GM12874 (cell line): Measurements from ENCODE around the gene RTN4RL1.

Experiments
- TF ChIP-seq, protein P1 (sequence below): IDR thresholded peaks from 2 replicates; pipeline ENCODE4 v1.5.1; 2011; ENCODE audit warnings: low read depth, mild to moderate bottlenecking, control low read depth, low read length, moderate library complexity; ENCODE audit not compliant: insufficient read depth

The RTN4RL1 gene, protein sequence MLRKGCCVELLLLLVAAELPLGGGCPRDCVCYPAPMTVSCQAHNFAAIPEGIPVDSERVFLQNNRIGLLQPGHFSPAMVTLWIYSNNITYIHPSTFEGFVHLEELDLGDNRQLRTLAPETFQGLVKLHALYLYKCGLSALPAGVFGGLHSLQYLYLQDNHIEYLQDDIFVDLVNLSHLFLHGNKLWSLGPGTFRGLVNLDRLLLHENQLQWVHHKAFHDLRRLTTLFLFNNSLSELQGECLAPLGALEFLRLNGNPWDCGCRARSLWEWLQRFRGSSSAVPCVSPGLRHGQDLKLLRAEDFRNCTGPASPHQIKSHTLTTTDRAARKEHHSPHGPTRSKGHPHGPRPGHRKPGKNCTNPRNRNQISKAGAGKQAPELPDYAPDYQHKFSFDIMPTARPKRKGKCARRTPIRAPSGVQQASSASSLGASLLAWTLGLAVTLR

DNA sequence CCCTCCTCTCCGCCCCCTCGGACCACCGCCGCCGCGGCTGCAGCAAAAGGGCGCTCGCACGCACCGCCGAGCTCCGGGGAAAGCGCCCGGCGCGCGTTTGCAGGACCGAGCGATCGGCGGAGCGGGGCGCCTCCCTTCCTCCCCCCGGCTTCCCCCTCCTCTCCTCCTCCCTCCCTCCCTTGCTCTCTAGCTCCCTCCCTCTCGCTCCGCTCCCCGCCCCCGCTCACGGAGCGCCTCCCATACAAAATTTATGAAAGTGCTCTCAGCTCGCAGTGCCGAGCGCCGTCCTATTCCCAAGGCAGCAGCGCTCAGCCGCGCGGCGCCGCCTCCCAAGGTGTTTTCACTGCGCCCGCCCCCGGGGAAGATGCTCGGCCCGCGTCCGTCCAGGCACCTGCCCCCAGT, at the start of gene RTN4RL1:
RTN4RL1 (minus strand) TSS at position 115 of the 402 bp plus-strand sequence. CDS start 469 bp downstream, outside the sequence.
- TF ChIP-seq, protein P1, sequence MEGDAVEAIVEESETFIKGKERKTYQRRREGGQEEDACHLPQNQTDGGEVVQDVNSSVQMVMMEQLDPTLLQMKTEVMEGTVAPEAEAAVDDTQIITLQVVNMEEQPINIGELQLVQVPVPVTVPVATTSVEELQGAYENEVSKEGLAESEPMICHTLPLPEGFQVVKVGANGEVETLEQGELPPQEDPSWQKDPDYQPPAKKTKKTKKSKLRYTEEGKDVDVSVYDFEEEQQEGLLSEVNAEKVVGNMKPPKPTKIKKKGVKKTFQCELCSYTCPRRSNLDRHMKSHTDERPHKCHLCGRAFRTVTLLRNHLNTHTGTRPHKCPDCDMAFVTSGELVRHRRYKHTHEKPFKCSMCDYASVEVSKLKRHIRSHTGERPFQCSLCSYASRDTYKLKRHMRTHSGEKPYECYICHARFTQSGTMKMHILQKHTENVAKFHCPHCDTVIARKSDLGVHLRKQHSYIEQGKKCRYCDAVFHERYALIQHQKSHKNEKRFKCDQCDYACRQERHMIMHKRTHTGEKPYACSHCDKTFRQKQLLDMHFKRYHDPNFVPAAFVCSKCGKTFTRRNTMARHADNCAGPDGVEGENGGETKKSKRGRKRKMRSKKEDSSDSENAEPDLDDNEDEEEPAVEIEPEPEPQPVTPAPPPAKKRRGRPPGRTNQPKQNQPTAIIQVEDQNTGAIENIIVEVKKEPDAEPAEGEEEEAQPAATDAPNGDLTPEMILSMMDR: no peak

DNA sequence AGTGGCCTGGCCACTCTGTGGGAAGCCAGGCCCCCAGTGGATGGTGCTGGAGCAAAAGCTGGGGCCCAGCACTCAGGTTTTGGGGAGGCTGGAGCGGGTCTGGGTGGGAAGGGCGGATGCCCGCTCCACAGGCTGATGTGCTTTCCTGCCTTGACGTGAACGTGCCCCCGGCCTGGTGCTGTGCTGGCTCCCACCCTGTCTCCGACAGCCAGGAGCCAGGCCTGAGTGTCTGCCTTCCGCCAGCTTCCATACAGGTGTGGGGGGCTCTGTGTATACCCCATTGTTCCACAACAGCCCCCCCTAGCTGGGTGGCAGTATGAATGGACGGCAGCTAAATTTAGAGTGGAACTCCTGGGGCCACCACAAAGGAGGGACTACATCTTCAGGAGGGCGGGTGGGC, 49.8 kb upstream of the RTN4RL1 start:
- TF ChIP-seq, protein P1: no peak

DNA sequence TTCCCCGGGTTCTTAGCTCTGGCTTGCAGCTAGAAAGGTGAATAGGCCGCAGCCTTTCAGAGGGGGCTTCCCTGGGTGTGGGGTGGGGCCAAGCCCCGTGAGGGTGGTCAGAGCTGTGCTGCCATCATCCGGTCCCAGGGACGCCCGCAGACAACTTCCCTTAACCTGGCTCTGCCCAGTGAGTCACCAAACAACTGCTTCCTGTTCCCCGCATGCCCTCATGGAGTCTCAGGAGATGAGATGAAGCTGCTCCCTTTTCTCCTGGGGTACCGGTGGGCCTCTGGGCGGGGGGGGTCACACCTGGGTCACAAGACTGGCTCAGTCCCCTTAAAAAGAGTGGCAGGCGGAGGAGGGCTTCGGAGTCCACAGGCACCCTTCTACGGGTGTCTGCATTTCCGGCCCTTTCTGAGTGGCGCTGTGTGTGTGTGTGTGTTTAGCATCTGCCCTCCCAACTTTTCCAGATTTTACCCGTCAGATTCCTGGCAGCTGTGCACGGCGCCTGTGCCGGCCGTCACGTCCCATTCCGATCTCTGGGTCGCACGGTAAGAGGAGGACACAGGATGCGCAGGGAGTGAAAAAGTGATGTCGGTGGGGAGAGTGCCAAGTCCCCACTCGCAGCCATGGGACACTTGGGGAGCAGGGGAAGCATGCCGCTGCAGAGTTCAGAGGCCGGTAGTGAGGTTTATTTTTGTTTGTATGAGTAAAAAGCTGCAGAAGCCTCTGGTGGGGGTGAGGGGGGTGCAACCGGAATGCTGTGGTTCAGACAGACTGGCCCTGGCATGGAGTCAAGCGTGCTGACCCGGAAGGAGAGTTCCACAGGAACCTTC, 46.5 kb upstream of the RTN4RL1 start:
- TF ChIP-seq, protein P1: no peak

DNA sequence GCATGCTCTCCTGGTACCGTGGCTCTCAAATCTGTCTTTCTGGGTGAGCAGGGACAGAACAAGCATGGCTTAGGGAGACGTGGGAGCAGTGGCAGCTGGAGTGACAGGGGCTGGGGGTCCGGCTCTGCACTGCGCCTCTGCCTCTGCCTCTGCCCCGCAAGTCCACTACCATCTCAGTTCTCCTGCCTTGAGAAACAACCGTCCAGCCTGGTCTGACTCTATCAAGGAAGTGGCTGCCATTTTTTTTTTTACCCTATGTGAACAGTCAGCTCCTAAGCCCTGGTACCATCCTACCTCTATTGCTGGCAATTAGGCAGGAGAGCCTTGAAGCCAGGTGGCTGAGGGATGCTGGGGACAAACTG, 45.9 kb upstream of the RTN4RL1 start:
- TF ChIP-seq, protein P1: no peak

DNA sequence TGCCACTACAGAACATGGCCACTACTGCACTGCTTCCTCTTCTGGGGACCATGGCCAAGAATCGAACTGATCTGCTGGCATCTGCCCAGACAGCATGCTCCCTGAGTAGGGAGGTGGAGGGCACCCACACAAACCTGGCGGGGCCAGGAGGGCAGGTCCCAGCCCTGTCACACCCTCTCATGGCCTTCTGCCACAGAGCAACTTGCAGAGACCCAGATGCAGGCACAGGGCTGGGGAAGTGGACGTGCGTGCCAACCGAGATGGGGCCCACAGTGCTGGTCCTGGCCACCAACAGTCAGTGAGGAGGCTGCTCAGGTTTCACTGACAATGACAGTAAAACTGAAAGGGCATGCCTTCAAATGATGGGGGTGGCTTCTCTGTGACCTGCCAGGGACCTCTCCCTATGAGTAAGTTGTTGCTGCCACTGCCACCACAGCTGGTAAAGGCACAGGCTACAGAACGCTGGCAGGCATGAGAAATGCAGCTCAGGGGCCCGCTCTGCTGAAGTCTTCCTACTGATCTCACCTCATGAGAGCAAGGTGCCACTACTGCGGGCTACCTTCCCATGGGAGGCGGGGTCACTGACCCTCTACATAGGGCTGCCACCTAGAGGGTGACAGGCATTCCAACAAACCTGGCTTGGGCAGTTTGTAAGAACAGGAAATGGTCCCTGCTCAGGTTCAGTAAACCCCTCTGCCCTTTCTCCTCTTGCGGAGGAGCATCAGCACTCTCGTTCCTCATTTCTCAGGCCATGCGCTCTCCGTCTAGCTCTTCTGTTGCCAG, 45.3 kb upstream of the RTN4RL1 start:
- TF ChIP-seq, protein P1: peak; percentile 23; the same call in 1 of the 2 replicates

DNA sequence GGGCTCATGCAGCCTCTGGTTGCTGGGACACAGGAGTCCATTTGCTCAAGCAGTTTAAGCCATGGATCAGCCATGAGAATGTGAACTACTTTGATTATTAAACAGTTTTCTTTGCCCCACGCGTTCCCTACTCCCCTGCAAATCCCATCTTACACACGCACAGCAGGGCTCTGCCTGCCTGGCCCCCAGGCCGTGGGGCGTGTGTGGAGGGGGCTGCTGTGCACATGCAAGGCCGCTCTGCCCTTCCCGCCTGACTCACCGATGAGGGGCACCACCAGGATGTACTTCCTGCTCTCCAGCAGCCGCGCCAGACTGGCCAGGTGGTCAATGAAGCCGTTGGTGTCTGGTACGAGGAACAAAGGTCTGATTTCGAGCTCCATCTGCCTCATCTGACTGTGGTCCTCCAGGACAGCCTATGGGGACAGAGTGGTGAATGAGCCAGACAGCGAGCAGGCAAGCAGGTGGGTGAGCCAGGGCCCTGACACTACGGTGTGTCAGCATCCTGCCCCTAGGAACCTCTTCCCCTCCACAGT, 43.5 kb upstream of the RTN4RL1 start:
- TF ChIP-seq, protein P1: no peak

DNA sequence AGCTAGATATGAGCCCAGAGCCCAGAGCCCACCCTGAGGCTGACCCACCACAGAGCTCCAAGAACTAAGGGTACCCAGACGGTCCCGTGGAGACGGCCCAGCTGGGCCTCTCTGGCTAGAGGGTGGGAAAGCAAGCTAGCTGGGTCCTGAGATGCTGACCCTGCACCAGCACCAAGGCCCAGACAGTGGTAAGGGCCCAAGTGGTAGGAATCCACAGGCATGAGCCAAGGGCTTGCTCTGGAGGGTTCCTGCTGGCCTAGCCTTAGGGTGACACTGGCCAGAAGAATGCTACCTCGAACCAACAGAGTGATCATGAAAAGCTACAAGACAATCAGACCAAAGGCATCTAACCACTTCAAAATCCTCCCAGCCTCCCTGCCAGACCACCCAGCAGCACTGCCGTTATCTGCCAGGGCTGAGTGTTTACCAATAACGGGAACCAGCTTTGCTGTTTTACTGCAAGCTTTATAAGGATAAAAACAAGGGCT, 42.9 kb upstream of the RTN4RL1 start:
- TF ChIP-seq, protein P1: no peak
